NCI-H2081 treated with DMSO at 0.1 percent for 48 hours (cell line): ENCODE results near the gene CNDP1.
A peak's percentile ranks its signal among the peaks of the same experiment; 100 is the strongest.
"Not testable (repeated sequence)": the region's sequence is repeated elsewhere in the genome, so short reads cannot be mapped to it uniquely, and the experiment has no call there.

Experiments
- DNase-seq: peaks from one replicate; lab custom pipeline; 2025; lab: John Stamatoyannopoulos, UW

Gene CNDP1, protein sequence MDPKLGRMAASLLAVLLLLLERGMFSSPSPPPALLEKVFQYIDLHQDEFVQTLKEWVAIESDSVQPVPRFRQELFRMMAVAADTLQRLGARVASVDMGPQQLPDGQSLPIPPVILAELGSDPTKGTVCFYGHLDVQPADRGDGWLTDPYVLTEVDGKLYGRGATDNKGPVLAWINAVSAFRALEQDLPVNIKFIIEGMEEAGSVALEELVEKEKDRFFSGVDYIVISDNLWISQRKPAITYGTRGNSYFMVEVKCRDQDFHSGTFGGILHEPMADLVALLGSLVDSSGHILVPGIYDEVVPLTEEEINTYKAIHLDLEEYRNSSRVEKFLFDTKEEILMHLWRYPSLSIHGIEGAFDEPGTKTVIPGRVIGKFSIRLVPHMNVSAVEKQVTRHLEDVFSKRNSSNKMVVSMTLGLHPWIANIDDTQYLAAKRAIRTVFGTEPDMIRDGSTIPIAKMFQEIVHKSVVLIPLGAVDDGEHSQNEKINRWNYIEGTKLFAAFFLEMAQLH

GRCh38 chr18:74534150-74534969 lies at the start of gene CNDP1:
Gene CNDP1, plus strand, starts transcription at chr18:74534500. Its CDS starts 168 bp downstream, at chr18:74534668.
- no peak for DNase-seq

- no peak for DNase-seq
These were observed 48.0 kb upstream of the CNDP1 start for GRCh38 chr18:74486119-74486849.

DNA sequence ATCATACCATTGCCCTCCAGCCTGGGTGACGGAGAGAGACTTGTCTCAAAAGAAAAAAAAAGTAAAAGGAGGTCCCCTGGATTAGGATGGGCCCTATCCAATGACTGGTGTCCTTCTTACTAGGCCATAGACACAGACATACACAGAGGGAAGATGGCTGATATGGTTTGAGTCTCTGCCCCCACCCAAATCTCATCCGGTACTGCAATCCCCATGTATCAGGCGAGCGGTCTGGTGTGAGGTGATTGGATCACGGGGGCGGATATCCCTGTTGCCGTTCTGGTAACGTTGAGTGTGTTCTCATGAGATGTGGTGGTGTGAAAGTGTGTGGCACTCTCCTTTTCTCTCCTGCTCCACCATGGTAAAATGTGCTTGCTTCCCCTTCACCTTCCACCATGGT lies 45.9 kb upstream of the CNDP1 start:
- DNase-seq, result no peak

DNA sequence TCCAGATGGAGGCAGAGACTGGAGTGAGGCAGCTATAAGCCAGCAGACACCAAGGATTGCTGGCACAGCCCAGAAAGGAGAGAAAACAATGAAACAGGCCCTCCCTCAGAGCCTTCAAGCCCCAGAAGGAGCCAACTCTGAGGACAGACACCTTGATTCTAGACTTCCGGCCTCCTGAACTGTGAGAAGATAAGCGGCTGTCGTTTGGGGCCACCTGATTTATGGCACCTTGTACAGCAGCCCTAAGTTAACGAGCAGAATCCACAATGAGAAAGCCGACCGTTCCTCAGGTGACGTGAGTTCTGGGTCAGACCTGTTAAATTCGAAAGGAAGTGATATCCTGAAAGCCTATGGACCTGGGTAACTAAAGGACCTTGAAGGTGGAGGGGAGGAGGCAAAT lies 45.4 kb upstream of the CNDP1 start:
- no peak for DNase-seq

DNA sequence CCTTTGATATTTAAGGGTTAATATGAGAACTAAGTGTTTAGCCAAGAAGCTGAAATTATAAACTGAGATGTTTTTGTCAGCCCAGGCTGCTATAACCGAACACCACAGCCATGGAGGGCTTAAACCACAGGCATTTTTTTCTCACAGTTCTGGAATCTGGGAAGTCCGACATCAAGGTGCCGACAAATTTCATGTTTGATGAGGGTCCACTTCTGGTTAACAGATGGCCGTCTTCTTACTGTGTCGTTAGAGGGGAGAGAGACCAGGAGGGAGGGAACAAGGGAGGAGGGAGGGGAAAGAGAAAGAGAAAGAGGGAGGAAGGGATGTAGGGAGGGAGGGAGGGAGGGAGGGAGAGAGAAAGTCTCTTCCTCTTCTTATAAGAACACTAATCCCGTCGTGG lies 44.6 kb upstream of the CNDP1 start:
- no peak for DNase-seq

GRCh38 chr18:74492259-74492658 lies 42.0 kb upstream of the CNDP1 start:
- no peak for DNase-seq

- peak; percentile 14 for DNase-seq
These were observed 40.6 kb upstream of the CNDP1 start for GRCh38 chr18:74493689-74494088.

GRCh38 chr18:74494514-74494913 lies 39.8 kb upstream of the CNDP1 start:
- no peak for DNase-seq

DNA sequence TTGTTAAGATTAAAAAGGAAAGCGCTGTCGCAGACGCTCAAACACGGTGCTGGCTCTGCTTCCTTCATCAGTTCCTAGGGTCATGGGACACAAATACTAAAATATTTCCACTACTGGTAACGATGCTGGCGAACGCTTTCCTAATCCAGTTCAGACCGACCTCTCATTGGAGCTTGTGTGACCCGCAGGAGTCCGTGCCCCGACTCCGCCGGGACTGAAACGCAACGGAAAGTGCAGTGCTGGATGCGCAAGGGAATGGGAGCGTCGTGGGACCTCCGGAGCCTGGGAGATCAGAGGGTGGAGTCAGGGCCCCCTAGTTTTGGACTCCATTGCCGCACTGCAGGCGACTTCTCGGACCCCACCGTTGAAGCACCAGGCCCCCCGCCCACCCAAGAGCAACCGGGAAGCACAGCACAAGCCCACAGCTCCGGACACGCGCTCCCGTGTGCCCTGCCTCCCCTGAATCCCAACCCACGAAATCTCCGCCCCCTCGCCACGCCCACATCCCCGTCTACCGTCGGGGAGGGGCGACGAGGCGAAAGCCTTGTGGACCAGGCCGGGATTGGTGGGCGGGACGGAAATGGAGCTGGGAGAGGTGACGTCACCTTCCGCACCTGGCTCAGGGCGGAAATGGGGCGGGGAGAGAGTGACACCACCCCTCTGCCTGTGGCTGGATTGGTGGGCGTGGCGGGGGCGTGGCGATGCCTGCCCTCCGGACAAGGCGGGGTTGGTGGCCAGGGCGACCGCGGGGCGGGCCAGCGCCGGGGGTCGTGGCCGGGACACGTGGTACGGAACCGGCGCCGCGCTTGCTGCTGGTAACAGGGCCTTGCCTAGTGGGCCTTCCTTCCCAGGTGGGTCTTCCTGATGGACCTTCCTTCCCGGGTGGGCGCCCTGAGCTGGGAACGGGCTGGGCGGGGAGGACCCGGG lies 38.5 kb upstream of the CNDP1 start, which contains the start of gene CNDP2:
Gene CNDP2, plus strand, starts transcription at position 783 of the 927 bp plus-strand sequence. CDS start 3,611 bp downstream, outside the sequence.
- DNase-seq, result peak; percentile 87

DNA sequence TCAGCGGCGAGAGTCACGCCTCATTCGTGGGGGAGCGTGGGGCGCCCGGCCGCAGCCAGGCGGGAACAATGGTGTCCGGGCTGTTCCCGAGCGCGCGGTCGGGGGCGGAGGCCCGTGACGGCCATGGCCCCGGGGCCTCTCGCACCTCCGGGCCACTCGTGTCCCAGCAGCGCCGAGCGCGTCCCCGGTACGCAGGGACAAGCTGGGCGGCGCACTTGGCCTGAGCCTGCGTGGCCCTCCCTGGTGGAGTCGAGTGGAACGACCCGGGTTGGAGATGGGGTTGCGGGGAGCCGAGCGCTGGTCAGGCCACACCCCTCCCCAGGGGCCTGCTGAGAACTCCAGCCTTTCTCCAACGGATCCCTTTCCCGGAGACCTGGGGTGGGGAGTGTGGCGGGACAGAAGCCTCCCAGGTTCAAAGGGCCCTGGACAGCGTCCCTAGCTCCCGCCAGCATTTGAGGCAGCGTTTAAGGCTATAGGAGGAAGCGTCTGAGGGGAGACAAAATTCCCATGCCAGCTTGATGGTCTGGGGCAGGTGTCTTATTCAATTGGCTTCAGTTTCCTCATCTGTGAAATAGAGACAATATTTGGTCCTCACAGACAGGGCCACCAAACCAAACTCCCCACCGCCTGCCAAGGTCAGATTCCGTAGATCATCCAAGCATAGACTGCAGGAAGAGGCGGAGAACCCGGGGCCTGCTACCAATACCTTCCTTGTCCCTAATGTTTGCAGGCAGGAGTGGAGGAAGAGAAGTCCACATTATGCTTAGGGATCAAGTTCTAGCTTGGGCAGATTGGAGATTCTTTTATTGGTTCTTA lies 37.6 kb upstream of the CNDP1 start:
- no peak for DNase-seq

DNA sequence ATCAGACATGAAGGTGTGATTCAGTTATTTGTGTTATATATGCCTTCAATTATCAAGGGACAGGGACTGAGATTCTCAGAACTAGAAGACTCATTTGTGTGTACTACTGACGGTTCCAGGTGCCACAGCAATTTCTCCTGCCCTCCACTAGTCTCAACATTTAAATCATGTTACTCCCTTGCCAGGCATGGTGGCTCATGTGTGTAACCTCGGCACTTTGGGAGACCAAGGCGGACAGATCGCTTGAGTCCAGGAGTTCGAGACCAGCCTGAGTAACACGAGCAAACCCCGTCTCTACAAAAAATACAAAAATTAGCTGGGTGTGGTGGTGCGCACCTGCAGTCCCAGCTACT lies 37.0 kb upstream of the CNDP1 start:
- DNase-seq, result no peak

DNA sequence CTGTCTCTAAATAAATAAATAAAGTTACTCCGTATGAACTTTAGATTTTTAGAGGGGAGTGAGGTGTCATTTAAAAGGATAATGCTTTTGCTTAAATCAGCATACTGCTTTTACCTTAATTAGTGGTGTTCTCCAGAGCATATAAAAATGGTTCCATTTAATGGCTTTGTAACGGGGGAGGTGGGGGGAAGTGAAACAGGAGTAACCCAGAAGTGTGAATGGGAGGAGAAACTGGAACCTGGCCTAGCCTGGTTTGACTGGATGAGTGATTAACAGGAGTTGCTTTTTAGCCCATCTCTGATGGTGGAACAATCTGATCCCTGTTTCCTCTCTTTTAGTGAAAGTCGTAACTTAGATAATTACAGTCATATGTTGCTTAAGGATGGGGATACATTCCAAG lies 36.5 kb upstream of the CNDP1 start:
- DNase-seq, result no peak

DNA sequence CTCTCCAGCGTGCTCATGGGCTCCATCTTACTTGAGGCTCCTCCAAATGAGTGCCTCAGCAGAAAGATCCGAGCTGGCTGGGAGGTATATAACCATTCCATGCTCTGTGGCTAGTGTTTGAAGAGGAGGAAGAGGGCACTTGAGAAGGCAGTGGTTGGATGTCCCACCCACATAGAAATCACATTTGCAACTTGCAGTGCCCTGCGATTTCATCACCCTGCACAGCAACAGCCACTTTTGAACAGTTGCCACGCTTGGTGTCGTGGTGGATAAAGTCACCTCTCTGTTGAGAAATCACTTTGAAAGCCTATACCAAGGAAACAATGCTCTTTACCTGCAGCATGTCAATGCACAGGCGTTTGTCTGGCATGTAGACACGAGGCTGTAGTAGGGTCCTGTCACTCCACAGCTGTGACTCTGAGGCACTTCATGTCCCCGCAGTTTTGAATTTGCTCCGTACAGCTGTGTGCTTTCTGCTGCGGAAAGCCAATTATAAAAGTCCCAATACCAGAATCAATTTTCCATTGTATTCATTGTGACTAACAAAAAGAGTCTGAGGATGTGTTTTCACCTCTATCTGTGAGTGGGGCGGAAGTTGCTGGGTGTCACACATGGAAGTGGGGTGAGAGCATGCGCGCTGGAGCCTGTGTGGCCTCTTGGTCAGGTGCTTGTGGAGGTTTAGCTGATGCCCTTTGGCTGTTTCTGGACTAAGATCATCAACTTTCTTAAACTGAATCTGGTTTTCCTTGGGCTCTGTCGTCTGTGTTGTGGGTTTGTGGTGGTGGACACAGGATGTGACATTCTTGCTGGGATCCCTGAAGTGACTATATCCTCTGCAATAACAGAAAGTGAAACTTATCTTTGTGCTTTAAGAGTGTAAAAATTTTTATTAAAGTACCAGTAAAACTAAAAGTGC lies 35.3 kb upstream of the CNDP1 start:
- no peak for DNase-seq

- no peak for DNase-seq
These were observed 34.7 kb upstream of the CNDP1 start for GRCh38 chr18:74499633-74500032.

- DNase-seq, result no peak
These were observed 33.9 kb upstream of the CNDP1 start for GRCh38 chr18:74500372-74500771.

GRCh38 chr18:74500774-74501173 lies 33.5 kb upstream of the CNDP1 start:
- not testable (repeated sequence) for DNase-seq

DNA sequence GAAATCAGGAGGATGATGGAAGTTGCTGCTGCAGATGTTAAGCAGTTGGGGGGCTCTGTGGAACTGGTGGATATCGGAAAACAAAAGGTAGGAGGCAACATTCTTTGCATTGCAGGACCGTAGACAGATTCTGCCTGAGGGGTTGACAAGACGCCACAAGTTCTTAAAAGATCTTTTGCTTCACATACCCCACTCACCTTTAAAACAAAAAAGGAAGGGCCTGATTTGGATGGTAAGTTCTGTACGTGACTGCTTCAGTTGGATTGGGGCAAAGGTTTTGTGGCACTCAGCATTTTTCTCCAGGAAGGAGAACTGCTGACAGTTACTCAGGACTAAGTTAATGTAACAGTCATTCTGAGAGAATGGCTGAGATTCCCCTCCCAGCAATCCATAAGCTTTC lies 32.9 kb upstream of the CNDP1 start:
- DNase-seq, result no peak

- DNase-seq, result no peak
These were observed 31.2 kb upstream of the CNDP1 start for GRCh38 chr18:74503137-74503536.

- no peak for DNase-seq
These were observed 28.5 kb upstream of the CNDP1 start for GRCh38 chr18:74505776-74506175.
